HEK293 (cell line): ENCODE results near the gene IGF1R.

Experiments
- SP2 ChIP-seq: fragments of 450-650 bp; formaldehyde crosslinking; IDR thresholded peaks from 2 replicates; pipeline ENCODE4 v1.5.1; 2016; ENCODE audit warnings: missing biosample characterization, missing genetic modification characterization
- ZNF121 ChIP-seq: fragments of 450-650 bp; formaldehyde crosslinking; IDR thresholded peaks from 2 replicates; pipeline ENCODE4 v1.5.1; 2016; ENCODE audit warnings: missing biosample characterization, missing genetic modification characterization
- ZNF530 ChIP-seq: fragments of 450-650 bp; formaldehyde crosslinking; IDR thresholded peaks from 2 replicates; pipeline ENCODE4 v1.5.1; 2016; ENCODE audit warnings: low read depth, missing biosample characterization, missing genetic modification characterization
- TF ChIP-seq, protein P1 (sequence below): fragments of 450-650 bp; formaldehyde crosslinking; IDR thresholded peaks from 2 replicates; pipeline ENCODE4 v1.5.1; 2016; ENCODE audit warnings: missing biosample characterization, missing genetic modification characterization

DNA sequence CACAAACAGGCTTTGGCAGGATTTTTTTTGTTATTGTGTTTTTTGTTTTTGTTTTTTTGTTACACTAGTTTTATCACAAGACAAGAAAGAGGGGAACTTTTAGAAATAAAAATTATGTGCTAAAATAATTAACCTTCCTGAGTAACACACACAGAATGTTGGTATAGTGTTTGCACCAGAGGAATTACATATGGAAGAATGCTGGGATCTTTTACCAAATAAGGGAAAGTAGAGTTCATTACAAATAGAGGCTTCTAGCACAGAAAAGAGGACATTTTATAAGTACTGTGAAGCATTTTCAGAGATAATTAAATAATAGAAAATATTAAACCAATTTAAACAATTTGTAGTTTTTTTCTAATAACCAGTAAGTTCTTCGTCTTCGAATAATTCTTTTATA is 116.0 kb downstream of the IGF1R start:
- TF ChIP-seq SP2 (no peak), ZNF121 (no peak), ZNF530 (tag by site-specific recombination) (no peak)
- TF ChIP-seq, protein P1, sequence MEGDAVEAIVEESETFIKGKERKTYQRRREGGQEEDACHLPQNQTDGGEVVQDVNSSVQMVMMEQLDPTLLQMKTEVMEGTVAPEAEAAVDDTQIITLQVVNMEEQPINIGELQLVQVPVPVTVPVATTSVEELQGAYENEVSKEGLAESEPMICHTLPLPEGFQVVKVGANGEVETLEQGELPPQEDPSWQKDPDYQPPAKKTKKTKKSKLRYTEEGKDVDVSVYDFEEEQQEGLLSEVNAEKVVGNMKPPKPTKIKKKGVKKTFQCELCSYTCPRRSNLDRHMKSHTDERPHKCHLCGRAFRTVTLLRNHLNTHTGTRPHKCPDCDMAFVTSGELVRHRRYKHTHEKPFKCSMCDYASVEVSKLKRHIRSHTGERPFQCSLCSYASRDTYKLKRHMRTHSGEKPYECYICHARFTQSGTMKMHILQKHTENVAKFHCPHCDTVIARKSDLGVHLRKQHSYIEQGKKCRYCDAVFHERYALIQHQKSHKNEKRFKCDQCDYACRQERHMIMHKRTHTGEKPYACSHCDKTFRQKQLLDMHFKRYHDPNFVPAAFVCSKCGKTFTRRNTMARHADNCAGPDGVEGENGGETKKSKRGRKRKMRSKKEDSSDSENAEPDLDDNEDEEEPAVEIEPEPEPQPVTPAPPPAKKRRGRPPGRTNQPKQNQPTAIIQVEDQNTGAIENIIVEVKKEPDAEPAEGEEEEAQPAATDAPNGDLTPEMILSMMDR (tag by site-specific recombination) = no peak
